Fibroblast of skin of left biceps (primary cell): ENCODE data around the gene NSUN2.
"Not testable (repeated sequence)": the region's sequence is repeated elsewhere in the genome, so short reads cannot be mapped to it uniquely, and the experiment has no call there.

ENCODE experiments used
- DNase-seq, 2 experiments: peaks; one replicate each; pipeline ENCODE4 v3.0.0-alpha.2; 2013; ENCODE audit warnings: low read depth in 2 of 2

NSUN2 gene

GRCh38 chr5:6583049-6583880, 49.6 kb downstream of the NSUN2 start:
- DNase-seq, result no peak

GRCh38 chr5:6582507-6583048, 50.3 kb downstream of the NSUN2 start:
- no peak for DNase-seq

- no peak for DNase-seq
These were observed 51.1 kb downstream of the NSUN2 start for GRCh38 chr5:6581559-6582426.

GRCh38 chr5:6581090-6581489, 51.8 kb downstream of the NSUN2 start:
- DNase-seq, result no peak

DNA sequence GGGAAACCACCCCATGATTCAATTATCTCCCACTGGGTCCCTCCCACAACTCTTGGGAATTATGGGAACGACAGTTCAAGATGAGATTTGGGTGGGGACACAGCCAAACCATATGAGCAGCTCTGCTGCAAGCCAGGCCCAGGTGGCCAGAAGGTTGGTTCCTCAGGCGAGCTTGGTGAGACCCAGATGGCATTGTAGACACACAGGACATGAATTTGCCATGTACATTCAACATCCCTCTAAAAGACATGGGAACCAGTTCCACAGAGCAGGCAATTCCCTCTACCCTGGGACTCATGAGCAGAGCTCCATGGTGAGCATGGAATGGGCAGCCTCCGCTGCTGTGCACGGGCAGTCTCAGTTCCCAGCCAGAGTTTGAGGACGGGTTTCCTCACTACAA, 53.3 kb downstream of the NSUN2 start:
- DNase-seq, result no peak

DNA sequence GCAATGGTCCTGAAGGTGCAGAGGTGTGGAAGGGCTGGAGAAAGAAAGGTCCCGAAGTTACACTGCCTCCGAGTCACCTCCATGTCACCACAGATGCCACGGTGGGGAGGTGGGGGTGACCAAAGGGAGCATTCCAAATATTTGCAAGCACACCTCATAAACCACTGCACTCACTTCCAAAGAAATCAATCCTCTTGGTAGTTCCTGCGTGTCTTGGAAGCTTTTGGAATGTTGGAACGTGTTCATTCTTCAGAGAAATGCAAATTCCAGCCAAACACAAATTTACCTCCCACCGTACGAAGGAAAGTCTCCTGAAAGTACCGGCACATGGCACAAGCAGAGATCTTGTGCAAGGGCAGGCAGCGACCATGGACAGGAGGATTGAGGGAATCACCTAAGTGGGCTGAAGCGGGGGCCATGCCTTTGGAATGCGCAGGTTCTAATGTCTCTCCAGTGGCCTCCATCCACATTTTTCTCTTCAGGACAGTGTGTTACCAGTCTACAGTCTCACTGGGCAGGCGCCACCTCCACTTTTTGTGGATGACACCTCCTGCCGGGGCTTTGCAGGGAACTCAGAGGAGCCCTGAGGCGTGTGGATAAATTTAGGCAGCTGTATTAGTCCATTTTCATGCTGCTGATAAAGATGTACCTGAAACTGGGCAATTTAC, 54.0 kb downstream of the NSUN2 start:
- DNase-seq, result peak in 1 of 2 experiments; percentile 5

DNA sequence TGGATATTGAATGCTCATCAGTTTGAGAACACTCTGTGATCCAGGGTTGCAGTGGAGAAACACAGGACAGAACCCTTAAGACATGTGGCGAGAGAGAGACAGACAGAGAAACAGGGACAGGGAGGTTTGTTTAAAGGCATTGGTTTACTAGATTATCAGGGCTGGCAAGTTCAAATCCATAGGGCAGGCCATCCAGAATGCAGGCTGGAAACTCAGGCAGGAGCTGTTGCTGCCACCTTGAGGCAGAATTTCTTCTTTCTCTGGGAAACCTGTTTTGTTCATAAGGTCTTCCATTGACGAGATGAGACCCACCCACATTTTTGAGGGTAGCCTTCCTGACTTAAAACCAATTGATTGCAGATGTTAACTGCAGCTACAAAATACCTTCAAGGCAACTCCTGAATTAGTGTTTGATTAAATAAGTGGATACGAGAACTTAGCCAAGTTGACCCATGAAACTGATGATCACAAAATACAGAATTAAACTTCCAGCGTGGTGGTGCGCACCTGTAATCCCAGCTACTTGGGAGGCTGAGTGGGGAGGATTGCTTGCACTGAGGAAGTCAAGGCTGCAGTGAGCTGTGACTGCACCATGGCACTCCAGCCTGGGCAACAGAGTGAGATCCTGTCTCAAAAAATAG, 55.9 kb downstream of the NSUN2 start:
- peak; percentile 28 to 34 for DNase-seq

- no peak for DNase-seq
These were observed 58.2 kb downstream of the NSUN2 start for GRCh38 chr5:6574537-6575245.

DNA sequence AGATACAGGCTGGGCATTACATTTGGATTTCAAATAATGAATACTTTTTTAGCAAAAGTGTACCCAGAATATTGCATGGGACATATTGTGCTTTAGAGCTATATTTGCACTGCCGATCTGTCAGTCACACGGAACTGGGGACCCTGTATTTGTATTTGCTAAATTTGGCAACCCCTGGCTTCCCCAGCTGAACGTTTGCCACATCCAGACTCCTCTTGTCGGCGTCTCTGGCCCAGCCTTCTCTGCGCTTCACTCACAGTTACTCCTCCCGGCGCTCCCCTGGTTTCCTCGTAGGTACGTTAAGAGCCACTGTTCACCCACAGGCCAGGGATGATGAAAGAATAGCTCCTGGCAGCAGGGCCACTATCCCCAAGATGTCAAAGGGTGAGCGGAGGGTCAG, 58.7 kb downstream of the NSUN2 start:
- no peak for DNase-seq

GRCh38 chr5:6573651-6574101, 59.2 kb downstream of the NSUN2 start:
- no peak for DNase-seq

GRCh38 chr5:6572825-6573380, 59.9 kb downstream of the NSUN2 start:
- no peak for DNase-seq

GRCh38 chr5:6572086-6572824, 60.6 kb downstream of the NSUN2 start:
- no peak for DNase-seq

DNA sequence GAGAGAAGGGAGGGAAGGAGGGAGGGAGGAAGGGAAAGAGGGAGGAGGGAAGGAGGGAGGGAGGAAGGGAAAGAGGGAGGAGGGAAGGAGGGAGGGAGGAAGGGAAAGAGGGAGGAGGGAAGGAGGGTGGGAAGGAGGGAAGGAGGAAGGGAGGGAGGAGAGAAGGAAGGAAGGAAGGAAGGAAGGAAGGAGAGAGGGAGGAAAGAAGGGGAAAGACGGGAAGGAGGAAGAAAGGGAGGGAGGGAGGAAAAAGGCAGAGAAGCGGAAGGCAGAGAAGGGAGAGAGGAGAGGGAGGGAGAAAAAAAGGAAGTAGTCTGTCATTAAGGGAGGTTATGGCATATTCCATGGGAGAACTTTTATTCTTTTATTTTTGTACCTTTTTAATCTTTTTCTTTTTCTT, 61.2 kb downstream of the NSUN2 start:
- DNase-seq, result not testable (repeated sequence)

GRCh38 chr5:6570530-6570929, 62.3 kb downstream of the NSUN2 start:
- DNase-seq, result no peak

DNA sequence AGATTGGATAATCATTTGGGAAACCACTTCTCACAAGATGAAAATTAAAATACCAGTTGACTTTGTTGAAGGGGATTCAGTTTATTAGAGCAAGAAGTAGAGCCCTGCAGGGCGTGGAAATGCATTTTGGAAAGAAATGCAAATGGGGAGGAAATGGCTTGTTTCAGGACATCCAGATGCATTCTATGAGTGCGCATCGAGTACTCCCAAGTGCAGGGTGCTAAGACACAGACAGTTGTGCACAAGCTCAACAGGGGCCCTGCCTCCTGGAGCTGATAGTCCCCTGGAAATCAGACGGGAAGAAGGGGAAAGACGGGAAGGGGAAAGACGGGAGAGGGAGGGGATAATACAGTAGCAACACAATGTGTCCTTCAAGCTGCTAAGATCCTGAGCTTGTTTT, 64.0 kb downstream of the NSUN2 start:
- no peak for DNase-seq

- DNase-seq, result no peak
These were observed 64.5 kb downstream of the NSUN2 start for GRCh38 chr5:6568383-6568782.

DNA sequence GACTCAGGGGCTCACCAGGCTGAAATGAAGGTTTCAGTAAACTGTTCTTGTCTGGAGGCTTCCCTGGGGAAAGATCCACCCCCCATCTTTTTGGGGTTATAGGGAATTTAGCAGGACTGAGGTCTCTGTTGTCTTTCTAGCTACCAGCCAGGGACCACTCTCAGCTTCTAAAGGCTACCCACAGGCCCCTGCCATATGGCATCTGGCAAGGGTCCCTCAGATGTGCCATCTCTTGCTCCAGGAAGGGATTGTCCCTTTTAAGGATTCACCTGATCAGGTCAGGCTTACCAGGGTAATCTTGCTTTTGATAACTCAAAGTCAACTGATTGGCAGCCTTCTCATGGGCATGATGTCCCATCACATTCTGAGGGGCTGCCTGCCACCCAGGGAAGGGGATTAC, 65.0 kb downstream of the NSUN2 start:
- DNase-seq, result no peak

GRCh38 chr5:6567068-6567467, 65.8 kb downstream of the NSUN2 start:
- no peak for DNase-seq

DNA sequence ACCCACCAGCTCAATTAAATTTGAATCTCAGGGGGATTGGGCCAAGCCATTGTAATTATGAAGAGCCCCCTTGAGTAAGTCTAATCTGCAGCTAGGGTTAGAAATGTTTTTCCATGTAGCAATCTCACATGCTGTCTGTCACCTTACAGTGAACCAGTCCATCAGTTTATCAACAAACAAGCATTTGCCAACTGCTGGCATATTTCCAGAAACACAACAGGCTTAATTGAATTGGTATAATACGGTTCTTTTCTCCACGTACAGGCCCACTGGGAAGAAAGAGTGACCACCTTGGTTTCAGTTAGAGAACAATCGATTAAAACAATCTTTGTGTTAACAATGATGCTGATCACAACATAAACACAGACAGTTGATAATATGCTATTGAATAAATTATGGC, 67.4 kb downstream of the NSUN2 start:
- no peak for DNase-seq
